GM04503 (cell line): ENCODE measurements around the gene HUWE1.

Experiments
- DNase-seq: peaks from one replicate; pipeline ENCODE4 v3.0.0-alpha.2; 2012; ENCODE audit warnings: low read depth

HUWE1 gene

GRCh38 chrX:53684415-53685192, 1.9 kb downstream of the HUWE1 start:
- no peak for DNase-seq

- peak; percentile 89 for DNase-seq
Observed at GRCh38 chrX:53683556-53684414, 2.7 kb downstream of the HUWE1 start.

- no peak for DNase-seq
Observed at GRCh38 chrX:53682885-53683555, 3.5 kb downstream of the HUWE1 start.

GRCh38 chrX:53681661-53682060, 4.9 kb downstream of the HUWE1 start:
- DNase-seq = no peak

- DNase-seq = no peak
Observed at GRCh38 chrX:53678667-53679066, 7.9 kb downstream of the HUWE1 start.

- DNase-seq = no peak
Observed at GRCh38 chrX:53677286-53677685, 9.2 kb downstream of the HUWE1 start.

GRCh38 chrX:53674581-53674980, 11.9 kb downstream of the HUWE1 start:
- no peak for DNase-seq

- no peak for DNase-seq
Observed at GRCh38 chrX:53669258-53669657, 17.3 kb downstream of the HUWE1 start.

- DNase-seq = no peak
Observed at GRCh38 chrX:53666171-53666570, 20.3 kb downstream of the HUWE1 start.

- no peak for DNase-seq
Observed at GRCh38 chrX:53660004-53660403, 26.5 kb downstream of the HUWE1 start.

- no peak for DNase-seq
Observed at GRCh38 chrX:53659039-53659438, 27.5 kb downstream of the HUWE1 start.

- DNase-seq = no peak
Observed at GRCh38 chrX:53656845-53657244, 29.7 kb downstream of the HUWE1 start.

GRCh38 chrX:53654376-53654775, 32.1 kb downstream of the HUWE1 start:
- DNase-seq = no peak

GRCh38 chrX:53644751-53645150, 41.8 kb downstream of the HUWE1 start:
- DNase-seq = no peak

GRCh38 chrX:53642337-53642736, 44.2 kb downstream of the HUWE1 start:
- DNase-seq = no peak

- DNase-seq = no peak
Observed at GRCh38 chrX:53639257-53639656, 47.3 kb downstream of the HUWE1 start.

- no peak for DNase-seq
Observed at GRCh38 chrX:53637479-53637878, 49.0 kb downstream of the HUWE1 start.

- DNase-seq = no peak
Observed at GRCh38 chrX:53631156-53631555, 55.4 kb downstream of the HUWE1 start.

- DNase-seq = no peak
Observed at GRCh38 chrX:53630261-53630660, 56.3 kb downstream of the HUWE1 start.

- no peak for DNase-seq
Observed at GRCh38 chrX:53622431-53622830, 64.1 kb downstream of the HUWE1 start.

GRCh38 chrX:53621418-53621986, 65.0 kb downstream of the HUWE1 start:
- DNase-seq = no peak

- DNase-seq = no peak
Observed at GRCh38 chrX:53616946-53617345, 69.6 kb downstream of the HUWE1 start.
